ENCODE data around the gene STXBP5L. TPM values are rescaled to one million over a fixed set of nuclear protein-coding genes. Genes with fewer than 3 reads are reported as not detected.
"Not testable (repeated sequence)": the region's sequence is repeated elsewhere in the genome, so short reads cannot be mapped to it uniquely, and the experiment has no call there.

Gene STXBP5L
- total RNA-seq, 2 donors from 2014 or later: 0.97 to 3.6 TPM

- Mint-ChIP-seq H3K27me3 (ENCODE audit: insufficient read depth) (no peaks in the 10 kb centered on the region), H3K4me1 (no peaks in the 10 kb centered on the region), H3K27ac (no peak overlapping the region), H3K36me3 (ENCODE audit: low read depth) (no peaks in the 10 kb centered on the region), H3K4me3 (no peak overlapping the region), H3K9me3 (peaks cover 8% of the 10 kb centered on the region)
- 83 to 91% methylated on average over 4 to 6 of the region's 6 CpGs for WGBS, 2 experiments (ENCODE audit: insufficient coverage in 1 of 2, insufficient read length in 1 of 2)
- H3K9ac ChIP-seq (ENCODE audit: extremely low read depth, low read length, poor library complexity, severe bottlenecking): no peak overlapping the region
- TF ChIP-seq CTCF (conservative IDR thresholded peaks at IDR 0.05): no peak
- H3K36me3 ChIP-seq (ENCODE audit: control insufficient read depth, insufficient read depth, low read length): no peaks in the 10 kb centered on the region
- peaks cover 5% of the 10 kb centered on the region for H3K9me3 ChIP-seq (ENCODE audit: control insufficient read depth, low read length)
- H3K27ac ChIP-seq (ENCODE audit: low read depth, low read length): no peak overlapping the region
- H3K27me3 ChIP-seq (ENCODE audit: control insufficient read depth, insufficient read depth, low read length, poor library complexity, severe bottlenecking): no peaks in the 10 kb centered on the region
- no peaks in the 10 kb centered on the region for H3K4me1 ChIP-seq (ENCODE audit: control insufficient read depth, insufficient read depth, low read length)
- DNase-seq: no peak
- H3K4me3 ChIP-seq (ENCODE audit: low read length): no peak overlapping the region
Measured at GRCh38 chr3:121072133-121072532, 164.1 kb downstream of the STXBP5L start.

- H3K4me3 Mint-ChIP-seq: no peak overlapping the region
- H3K27ac ChIP-seq (ENCODE audit: low read depth, low read length): no peak overlapping the region
- peaks cover 17% of the 10 kb centered on the region for H3K9me3 Mint-ChIP-seq
- H3K9ac ChIP-seq (ENCODE audit: extremely low read depth, low read length, poor library complexity, severe bottlenecking): no peak overlapping the region
- no peaks in the 10 kb centered on the region for H3K27me3 Mint-ChIP-seq (ENCODE audit: insufficient read depth)
- H3K27ac Mint-ChIP-seq: no peak overlapping the region
- H3K4me3 ChIP-seq (ENCODE audit: low read length): no peak overlapping the region
- no peaks in the 10 kb centered on the region for H3K4me1 ChIP-seq (ENCODE audit: control insufficient read depth, insufficient read depth, low read length)
- H3K4me1 Mint-ChIP-seq: no peaks in the 10 kb centered on the region
- 92 to 93% methylated on average over 5 to 7 of the region's 7 CpGs for WGBS, 2 experiments (ENCODE audit: insufficient coverage in 1 of 2, insufficient read length in 1 of 2)
- no peaks in the 10 kb centered on the region for H3K36me3 ChIP-seq (ENCODE audit: control insufficient read depth, insufficient read depth, low read length)
- H3K27me3 ChIP-seq (ENCODE audit: control insufficient read depth, insufficient read depth, low read length, poor library complexity, severe bottlenecking): no peaks in the 10 kb centered on the region
- peaks cover 8% of the 10 kb centered on the region for H3K9me3 ChIP-seq (ENCODE audit: control insufficient read depth, low read length)
- no peak for TF ChIP-seq CTCF (conservative IDR thresholded peaks at IDR 0.05)
- no peak for DNase-seq
- H3K36me3 Mint-ChIP-seq (ENCODE audit: low read depth): no peaks in the 10 kb centered on the region
Measured at GRCh38 chr3:121073011-121073410, 165.0 kb downstream of the STXBP5L start.

GRCh38 chr3:121075191-121075590 is 167.2 kb downstream of the STXBP5L start:
- Histone ChIP-seq H3K4me1 (ENCODE audit: control insufficient read depth, insufficient read depth, low read length) (no peaks in the 10 kb centered on the region), H3K9ac (ENCODE audit: extremely low read depth, low read length, poor library complexity, severe bottlenecking) (no peak overlapping the region), H3K27me3 (ENCODE audit: control insufficient read depth, insufficient read depth, low read length, poor library complexity, severe bottlenecking) (no peaks in the 10 kb centered on the region), H3K27ac (ENCODE audit: low read depth, low read length) (no peak overlapping the region), H3K9me3 (ENCODE audit: control insufficient read depth, low read length) (peaks cover 8% of the 10 kb centered on the region), H3K4me3 (ENCODE audit: low read length) (no peak overlapping the region), H3K36me3 (ENCODE audit: control insufficient read depth, insufficient read depth, low read length) (no peaks in the 10 kb centered on the region)
- DNase-seq: no peak
- peaks cover 27% of the 10 kb centered on the region for H3K9me3 Mint-ChIP-seq
- WGBS, 2 experiments (ENCODE audit: insufficient coverage in 1 of 2, insufficient read length in 1 of 2): 90 to 100% methylated on average over 3 of the region's 3 CpGs
- no peak overlapping the region for H3K27ac Mint-ChIP-seq
- no peak for TF ChIP-seq CTCF (conservative IDR thresholded peaks at IDR 0.05)
- H3K27me3 Mint-ChIP-seq (ENCODE audit: insufficient read depth): no peaks in the 10 kb centered on the region
- H3K4me1 Mint-ChIP-seq: no peaks in the 10 kb centered on the region
- no peaks in the 10 kb centered on the region for H3K36me3 Mint-ChIP-seq (ENCODE audit: low read depth)
- H3K4me3 Mint-ChIP-seq: no peak overlapping the region

- not testable (repeated sequence) for H3K4me1 Mint-ChIP-seq; H3K27me3 ChIP-seq (ENCODE audit: control insufficient read depth, insufficient read depth, low read length, poor library complexity, severe bottlenecking); H3K4me1 ChIP-seq (ENCODE audit: control insufficient read depth, insufficient read depth, low read length); H3K27ac Mint-ChIP-seq; H3K36me3 ChIP-seq (ENCODE audit: control insufficient read depth, insufficient read depth, low read length); H3K27ac ChIP-seq (ENCODE audit: low read depth, low read length); H3K4me3 Mint-ChIP-seq; H3K4me3 ChIP-seq (ENCODE audit: low read length); H3K27me3 Mint-ChIP-seq (ENCODE audit: insufficient read depth); H3K9ac ChIP-seq (ENCODE audit: extremely low read depth, low read length, poor library complexity, severe bottlenecking); DNase-seq; H3K36me3 Mint-ChIP-seq (ENCODE audit: low read depth)
- WGBS, 2 experiments (ENCODE audit: insufficient coverage in 1 of 2, insufficient read length in 1 of 2): 92 to 98% methylated on average over 7 to 22 of the region's 22 CpGs
- peaks cover 27% of the 10 kb centered on the region for H3K9me3 Mint-ChIP-seq
- H3K9me3 ChIP-seq (ENCODE audit: control insufficient read depth, low read length): peaks cover 13% of the 10 kb centered on the region
Measured at GRCh38 chr3:121078378-121079101, 170.5 kb downstream of the STXBP5L start.
